Subcutaneous adipose tissue (tissue), 4 donors: ENCODE results near the gene SCUBE2. TPM values are rescaled to one million over a fixed set of nuclear protein-coding genes. Genes with fewer than 3 reads are reported as not detected.

Experiments used
- total RNA-seq, 4 donors: library from RNA; depleted of rRNA; stranded (reverse); fragments of >200 nt; gene quantifications; one replicate each; pipeline ENCODE4 v1.1.0, GENCODE V29; 2016
- TF ChIP-seq, protein P1 (sequence below): fragments of 450-650 bp; IDR thresholded peaks from one replicate; pipeline ENCODE4 v1.5.1; 2016; ENCODE audit warnings: low read depth, mild to moderate bottlenecking, control low read depth, antibody characterized with exemption, moderate library complexity

SCUBE2 gene
- total RNA-seq, 4 donors from 2014 or later, result 16.6 to 55.2 (median 31.9) TPM

DNA sequence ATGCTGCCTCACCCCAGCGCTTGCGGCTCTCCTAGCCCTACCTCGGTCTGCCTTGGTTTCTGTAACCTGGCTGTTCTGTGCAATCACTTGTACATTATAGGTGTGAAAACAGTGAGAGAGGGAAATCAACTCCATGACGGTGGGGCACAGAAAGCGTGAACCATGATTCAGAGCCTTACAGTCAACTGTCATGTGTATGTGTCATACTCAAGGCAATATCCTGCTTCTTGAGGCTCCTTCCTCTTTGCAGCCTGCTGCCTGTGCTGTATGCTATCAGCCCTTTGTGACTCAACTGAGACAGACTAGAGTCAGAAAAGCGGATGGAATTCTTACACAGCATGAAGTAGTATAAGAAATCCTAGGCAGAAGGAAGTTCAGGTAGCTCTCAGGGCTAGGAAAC is 89.7 kb downstream of the SCUBE2 start:
- TF ChIP-seq, protein P1, sequence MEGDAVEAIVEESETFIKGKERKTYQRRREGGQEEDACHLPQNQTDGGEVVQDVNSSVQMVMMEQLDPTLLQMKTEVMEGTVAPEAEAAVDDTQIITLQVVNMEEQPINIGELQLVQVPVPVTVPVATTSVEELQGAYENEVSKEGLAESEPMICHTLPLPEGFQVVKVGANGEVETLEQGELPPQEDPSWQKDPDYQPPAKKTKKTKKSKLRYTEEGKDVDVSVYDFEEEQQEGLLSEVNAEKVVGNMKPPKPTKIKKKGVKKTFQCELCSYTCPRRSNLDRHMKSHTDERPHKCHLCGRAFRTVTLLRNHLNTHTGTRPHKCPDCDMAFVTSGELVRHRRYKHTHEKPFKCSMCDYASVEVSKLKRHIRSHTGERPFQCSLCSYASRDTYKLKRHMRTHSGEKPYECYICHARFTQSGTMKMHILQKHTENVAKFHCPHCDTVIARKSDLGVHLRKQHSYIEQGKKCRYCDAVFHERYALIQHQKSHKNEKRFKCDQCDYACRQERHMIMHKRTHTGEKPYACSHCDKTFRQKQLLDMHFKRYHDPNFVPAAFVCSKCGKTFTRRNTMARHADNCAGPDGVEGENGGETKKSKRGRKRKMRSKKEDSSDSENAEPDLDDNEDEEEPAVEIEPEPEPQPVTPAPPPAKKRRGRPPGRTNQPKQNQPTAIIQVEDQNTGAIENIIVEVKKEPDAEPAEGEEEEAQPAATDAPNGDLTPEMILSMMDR, result no peak

GRCh38 chr11:8998017-8998416 is 93.4 kb downstream of the SCUBE2 start:
- TF ChIP-seq, protein P1, result no peak

DNA sequence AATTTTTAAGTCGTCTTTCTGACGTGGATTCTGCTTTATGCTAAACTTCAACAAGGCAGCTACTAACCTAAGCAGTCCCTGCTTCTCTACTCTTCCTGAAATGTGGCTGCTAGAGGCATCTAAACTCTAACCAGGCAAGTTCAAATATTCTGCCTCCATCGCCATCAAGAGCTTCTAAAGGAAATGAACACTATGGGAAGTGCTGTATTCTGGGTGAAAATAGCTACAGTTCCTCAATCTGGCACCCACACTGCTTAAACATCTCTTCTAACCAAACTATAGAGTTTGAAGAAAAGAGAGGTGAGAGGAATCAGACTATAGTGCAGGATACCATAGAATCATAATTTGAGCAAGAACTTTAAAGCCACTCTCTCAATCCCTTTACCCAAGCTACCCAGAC is 93.9 kb downstream of the SCUBE2 start:
- TF ChIP-seq, protein P1, result no peak

DNA sequence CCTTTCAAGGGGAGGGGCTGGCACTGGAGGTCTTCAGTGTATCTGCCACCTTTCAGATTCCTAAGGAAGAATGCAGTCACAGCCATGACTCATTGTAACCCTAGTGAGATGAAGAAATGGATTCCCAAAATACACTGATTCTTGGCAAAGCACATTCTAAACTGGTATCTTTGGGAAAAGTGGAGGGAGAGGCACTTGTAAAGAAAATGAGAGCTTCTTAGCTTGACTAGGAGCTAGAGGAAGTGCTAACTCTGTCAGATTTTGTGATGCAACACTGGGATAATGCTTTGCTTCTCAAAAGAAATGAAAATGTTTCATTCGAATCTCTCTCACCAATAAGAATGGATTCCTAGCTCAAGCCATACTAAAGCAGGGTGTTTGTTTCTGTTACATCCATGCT is 101.9 kb downstream of the SCUBE2 start:
- TF ChIP-seq, protein P1, result no peak

GRCh38 chr11:8988329-8989234 is 102.8 kb downstream of the SCUBE2 start:
- TF ChIP-seq, protein P1, result no peak

- TF ChIP-seq, protein P1, result no peak
Measured at GRCh38 chr11:8987446-8987845, 104.0 kb downstream of the SCUBE2 start.

- TF ChIP-seq, protein P1, result no peak
Measured at GRCh38 chr11:8985462-8985861, 105.9 kb downstream of the SCUBE2 start.
